K562 (cell line): ENCODE measurements around the gene AMFR. TPM values are rescaled to one million over a fixed set of nuclear protein-coding genes. Genes with fewer than 3 reads are reported as not detected.

ENCODE experiments used
- E2F8 ChIP-seq: fragments of 450-650 bp; IDR thresholded peaks from 2 replicates; pipeline ENCODE4 v1.7.1; 2018; ENCODE audit warnings: mild to moderate bottlenecking, low read depth; ENCODE audit not compliant: partially characterized antibody
- ETV1 ChIP-seq: fragments of 450-650 bp; conservative IDR thresholded peaks from 2 replicates; pipeline ENCODE4 v1.6.1; 2016; ENCODE audit warnings: missing genetic modification characterization, control low read depth, low read depth, missing compliant biosample characterization
- MECOM ChIP-seq: fragments of 250-450 bp; sonication (Bioruptor Pico); IDR thresholded peaks from 2 replicates; pipeline ENCODE4 v1.8.0; 2022; ENCODE audit warnings: inconsistent platforms
- NCOA4 ChIP-seq: fragments of 450-650 bp; IDR thresholded peaks from 2 replicates; pipeline ENCODE4 v1.6.1; 2018; ENCODE audit warnings: mild to moderate bottlenecking; ENCODE audit not compliant: partially characterized antibody
- NFRKB ChIP-seq: fragments of 450-650 bp; IDR thresholded peaks from 2 replicates; pipeline ENCODE4 v1.6.1; 2016; ENCODE audit warnings: low read depth
- POLR2G ChIP-seq: fragments of 200-400 bp; formaldehyde crosslinking; IDR thresholded peaks from 2 replicates; pipeline ENCODE4 v1.6.1; 2017; ENCODE audit warnings: low read depth, mild to moderate bottlenecking, antibody characterized with exemption, low read length, moderate library complexity
- USF2 ChIP-seq: sonication (generic); formaldehyde crosslinking; IDR thresholded peaks from 2 replicates; pipeline ENCODE4 v1.5.0; 2020; ENCODE audit warnings: missing genetic modification reagents
- ZFP91 ChIP-seq: sonication (generic); formaldehyde crosslinking; IDR thresholded peaks from 2 replicates; pipeline ENCODE4 v1.8.0; 2022; ENCODE audit warnings: mild to moderate bottlenecking, missing genetic modification reagents
- polyA plus RNA-seq, 8 experiments: library from polyadenylated mRNA; depleted of rRNA in 4 of 8; stranded (reverse) in 5 of 8; unstranded in 3 of 8; fragments of >200 nt; fragmentation: Nextera tagmentation in 2 of 8; fragmentation: Illumina TruSeq in 1 of 8; extraction: Ambion mirVana in 2 of 8; extraction: Trizol in 1 of 8; gene quantifications; 2 replicates each; pipeline versions ENCODE4 v1.2.1 to v1.2.3, GENCODE V29; 2011 to 2014; ENCODE audit warnings: inconsistent platforms in 1 of 8, missing spikeins in 1 of 8
- total RNA-seq, 7 experiments: library from RNA; depleted of rRNA in 6 of 7; stranded (reverse); fragments of >200 nt in 6 of 7; fragmentation: Illumina TruSeq in 2 of 7; extraction: Trizol in 2 of 7; gene quantifications; 2 replicates each; pipeline versions ENCODE4 v1.2.1 to v1.2.3, GENCODE V29; 2011 to 2021; ENCODE audit warnings: low replicate concordance in 1 of 7
- TF ChIP-seq, protein P1 (sequence below), 2 experiments: fragments of 250-450 bp in 1 of 2; fragments of 450-650 bp in 1 of 2; sonication (Bioruptor Pico) in 1 of 2; IDR thresholded peaks; 2 replicates each; pipeline versions ENCODE4 v1.6.1 to v1.8.0; 2016 to 2021; ENCODE audit warnings: mild to moderate bottlenecking in 2 of 2, moderate library complexity in 2 of 2, missing compliant biosample characterization in 1 of 2, missing genetic modification characterization in 1 of 2
- TF ChIP-seq, protein P2 (sequence below), 2 experiments: fragments of 450-650 bp in 1 of 2; sonication (generic) in 1 of 2; formaldehyde crosslinking in 1 of 2; IDR thresholded peaks; 2 replicates each; pipeline versions ENCODE4 v1.7.1 to v1.9.0; 2016 to 2022; ENCODE audit warnings: inconsistent platforms in 1 of 2, mild to moderate bottlenecking in 1 of 2, missing genetic modification reagents in 1 of 2

The AMFR gene
- total and polyA plus RNA-seq, 9 of the 15 experiments (the other 6 are each of a cell fraction or from before 2014, with no cell fraction given): 15.6 to 113 (median 58.4) TPM

DNA sequence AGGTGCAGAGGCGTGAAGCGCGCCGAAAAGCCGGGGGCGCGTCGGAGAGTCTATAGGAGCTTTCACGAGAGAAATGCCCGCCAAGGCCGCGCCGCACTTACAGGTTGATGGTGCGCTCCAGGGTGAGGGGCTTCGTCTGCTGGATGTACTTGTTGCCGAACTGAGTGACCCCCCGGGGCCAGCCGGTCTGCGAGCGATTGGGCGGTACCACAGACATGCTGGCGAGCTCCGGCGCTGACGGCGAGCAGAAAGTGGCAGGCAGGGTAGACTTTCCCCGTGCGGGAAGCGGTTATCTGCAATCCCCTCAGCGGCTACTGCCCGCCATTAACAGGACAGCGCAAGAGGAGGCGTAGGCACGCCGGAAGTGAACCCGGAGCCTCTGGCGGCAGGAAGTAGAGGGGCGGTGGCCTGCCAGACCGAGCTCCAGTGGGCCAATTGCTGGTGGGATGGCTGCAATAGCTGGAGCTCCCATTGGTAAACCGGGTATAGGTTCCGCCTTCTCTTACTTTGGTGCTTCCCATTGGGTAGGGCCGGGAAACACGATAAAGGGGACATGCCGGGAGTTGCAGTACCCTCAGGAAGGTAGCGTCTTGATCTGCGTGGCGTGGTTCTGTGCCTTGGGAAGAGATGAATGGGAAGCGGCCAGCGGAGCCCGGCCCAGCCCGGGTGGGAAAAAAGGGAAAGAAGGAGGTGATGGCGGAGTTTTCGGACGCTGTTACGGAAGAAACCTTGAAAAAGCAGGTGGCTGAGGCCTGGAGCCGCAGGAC is 25.8 kb upstream of the AMFR start, which contains the start of the genes NUDT21 and OGFOD1 (continued):
- TF ChIP-seq E2F8 (peak; percentile 74), USF2 (CRISPR knock-in tag) (no peak), NFRKB (peak; percentile 92; the same call in 1 of the 2 replicates), NCOA4 (no peak), ETV1 (tag) (peak; percentile 48), ZFP91 (CRISPR knock-in tag) (no peak), POLR2G (peak; percentile 94), MECOM (CRISPR knock-in tag) (no peak)
- TF ChIP-seq, protein P1, sequence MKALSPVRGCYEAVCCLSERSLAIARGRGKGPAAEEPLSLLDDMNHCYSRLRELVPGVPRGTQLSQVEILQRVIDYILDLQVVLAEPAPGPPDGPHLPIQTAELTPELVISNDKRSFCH (CRISPR knock-in tag; IDR thresholded peaks at IDR 0.05): no peak
- TF ChIP-seq, protein P1 (tag; IDR thresholded peaks at IDR 0.05): peak; percentile 42; the same call in 1 of the 2 replicates
- TF ChIP-seq, protein P2, sequence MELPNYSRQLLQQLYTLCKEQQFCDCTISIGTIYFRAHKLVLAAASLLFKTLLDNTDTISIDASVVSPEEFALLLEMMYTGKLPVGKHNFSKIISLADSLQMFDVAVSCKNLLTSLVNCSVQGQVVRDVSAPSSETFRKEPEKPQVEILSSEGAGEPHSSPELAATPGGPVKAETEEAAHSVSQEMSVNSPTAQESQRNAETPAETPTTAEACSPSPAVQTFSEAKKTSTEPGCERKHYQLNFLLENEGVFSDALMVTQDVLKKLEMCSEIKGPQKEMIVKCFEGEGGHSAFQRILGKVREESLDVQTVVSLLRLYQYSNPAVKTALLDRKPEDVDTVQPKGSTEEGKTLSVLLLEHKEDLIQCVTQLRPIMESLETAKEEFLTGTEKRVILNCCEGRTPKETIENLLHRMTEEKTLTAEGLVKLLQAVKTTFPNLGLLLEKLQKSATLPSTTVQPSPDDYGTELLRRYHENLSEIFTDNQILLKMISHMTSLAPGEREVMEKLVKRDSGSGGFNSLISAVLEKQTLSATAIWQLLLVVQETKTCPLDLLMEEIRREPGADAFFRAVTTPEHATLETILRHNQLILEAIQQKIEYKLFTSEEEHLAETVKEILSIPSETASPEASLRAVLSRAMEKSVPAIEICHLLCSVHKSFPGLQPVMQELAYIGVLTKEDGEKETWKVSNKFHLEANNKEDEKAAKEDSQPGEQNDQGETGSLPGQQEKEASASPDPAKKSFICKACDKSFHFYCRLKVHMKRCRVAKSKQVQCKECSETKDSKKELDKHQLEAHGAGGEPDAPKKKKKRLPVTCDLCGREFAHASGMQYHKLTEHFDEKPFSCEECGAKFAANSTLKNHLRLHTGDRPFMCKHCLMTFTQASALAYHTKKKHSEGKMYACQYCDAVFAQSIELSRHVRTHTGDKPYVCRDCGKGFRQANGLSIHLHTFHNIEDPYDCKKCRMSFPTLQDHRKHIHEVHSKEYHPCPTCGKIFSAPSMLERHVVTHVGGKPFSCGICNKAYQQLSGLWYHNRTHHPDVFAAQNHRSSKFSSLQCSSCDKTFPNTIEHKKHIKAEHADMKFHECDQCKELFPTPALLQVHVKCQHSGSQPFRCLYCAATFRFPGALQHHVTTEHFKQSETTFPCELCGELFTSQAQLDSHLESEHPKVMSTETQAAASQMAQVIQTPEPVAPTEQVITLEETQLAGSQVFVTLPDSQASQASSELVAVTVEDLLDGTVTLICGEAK (IDR thresholded peaks at IDR 0.05): peak; percentile 98
- TF ChIP-seq, protein P2 (CRISPR knock-in tag; IDR thresholded peaks at IDR 0.05): no peak
